H9 (cell line): ENCODE results near the gene RRP15. TPM values are rescaled to one million over a fixed set of nuclear protein-coding genes. Genes with fewer than 3 reads are reported as not detected.

Experiments used
- DNase-seq: peaks from one replicate; pipeline ENCODE4 v3.0.0-alpha.2; 2017
- H2AFZ ChIP-seq: one replicate; pipeline ENCODE4 v1.6.1; 2013; ENCODE audit warnings: mild to moderate bottlenecking, low read length, control low read depth, moderate library complexity
- H2AK5ac ChIP-seq: 2 replicates; pipeline ENCODE4 v1.6.1; 2013; ENCODE audit warnings: low read length, control low read depth, mixed read lengths; ENCODE audit not compliant: insufficient read length
- H2BK120ac ChIP-seq: one replicate; pipeline ENCODE4 v1.6.1; 2013; ENCODE audit warnings: low read depth, mild to moderate bottlenecking, low read length, control low read depth, inconsistent platforms; ENCODE audit not compliant: poor library complexity, severe bottlenecking
- H2BK12ac ChIP-seq: 2 replicates; pipeline ENCODE4 v1.6.1; 2013; ENCODE audit warnings: low read length, control low read depth, mixed read lengths, low read depth; ENCODE audit not compliant: insufficient read length
- H2BK15ac ChIP-seq: 2 replicates; pipeline ENCODE4 v1.6.1; 2013; ENCODE audit warnings: low read depth, low read length, control low read depth
- H2BK20ac ChIP-seq: one replicate; pipeline ENCODE4 v1.6.1; 2013; ENCODE audit warnings: low read depth, mild to moderate bottlenecking, low read length, control low read depth, inconsistent platforms; ENCODE audit not compliant: poor library complexity, severe bottlenecking
- H2BK5ac ChIP-seq: 2 replicates; pipeline ENCODE4 v1.6.1; 2013; ENCODE audit warnings: low read length, control low read depth, mixed read lengths; ENCODE audit not compliant: insufficient read length
- H3K14ac ChIP-seq: 2 replicates; pipeline ENCODE4 v1.6.1; 2013; ENCODE audit warnings: low read length, control low read depth; ENCODE audit not compliant: insufficient read depth
- H3K18ac ChIP-seq: 2 replicates; pipeline ENCODE4 v1.6.1; 2013; ENCODE audit warnings: low read depth, mild to moderate bottlenecking, mixed read lengths, low read length, control low read depth; ENCODE audit not compliant: insufficient read length
- H3K23ac ChIP-seq: 2 replicates; pipeline ENCODE4 v1.6.1; 2013; ENCODE audit warnings: low read length, control low read depth, mixed read lengths, low read depth; ENCODE audit not compliant: insufficient read length
- H3K23me2 ChIP-seq: 2 replicates; pipeline ENCODE4 v1.6.1; 2013; ENCODE audit warnings: low read depth, mild to moderate bottlenecking, mixed read lengths, low read length, control low read depth; ENCODE audit not compliant: insufficient read length, poor library complexity, severe bottlenecking
- H3K27ac ChIP-seq: 2 replicates; pipeline ENCODE4 v1.5.1; 2013; ENCODE audit warnings: low read length, control low read depth, mixed read lengths, low read depth; ENCODE audit not compliant: insufficient read length
- H3K27me3 ChIP-seq: 2 replicates; pipeline ENCODE4 v1.6.1; 2013; ENCODE audit warnings: low read length, control low read depth, inconsistent platforms; ENCODE audit not compliant: insufficient read depth
- H3K4ac ChIP-seq: 2 replicates; pipeline ENCODE4 v1.6.1; 2013; ENCODE audit warnings: low read depth, mild to moderate bottlenecking, control low read depth, inconsistent platforms, low read length, moderate library complexity
- H3K4me1 ChIP-seq: 2 replicates; pipeline ENCODE4 v1.6.1; 2013; ENCODE audit warnings: low read length, control low read depth, inconsistent platforms; ENCODE audit not compliant: insufficient read depth
- H3K4me2 ChIP-seq: 2 replicates; pipeline ENCODE4 v1.6.1; 2013; ENCODE audit warnings: low read length, control low read depth, mixed read lengths; ENCODE audit not compliant: insufficient read length, insufficient read depth
- H3K56ac ChIP-seq: 2 replicates; pipeline ENCODE4 v1.6.1; 2013; ENCODE audit warnings: low read depth, mild to moderate bottlenecking, mixed read lengths, low read length, control low read depth; ENCODE audit not compliant: insufficient read length
- H3K79me1 ChIP-seq: 2 replicates; pipeline ENCODE4 v1.6.1; 2013; ENCODE audit warnings: low read depth, mild to moderate bottlenecking, moderate library complexity, low read length, control low read depth, inconsistent platforms; ENCODE audit not compliant: insufficient read depth, poor library complexity, severe bottlenecking
- H3K79me2 ChIP-seq: 2 replicates; pipeline ENCODE4 v1.6.1; 2013; ENCODE audit warnings: low read length, control low read depth, inconsistent platforms; ENCODE audit not compliant: insufficient read depth
- H3K9ac ChIP-seq: 2 replicates; pipeline ENCODE4 v1.6.1; 2013; ENCODE audit warnings: low read length, control low read depth, mixed read lengths; ENCODE audit not compliant: insufficient read length; ENCODE audit errors: extremely low read depth
- H3K9me3 ChIP-seq: one replicate; pipeline ENCODE4 v1.6.1; 2013; ENCODE audit warnings: low read depth, low read length, inconsistent platforms; ENCODE audit not compliant: control insufficient read depth
- H3T11ph ChIP-seq: one replicate; pipeline ENCODE4 v1.6.1; 2013; ENCODE audit warnings: mild to moderate bottlenecking, low read length, control low read depth, inconsistent platforms
- H4K20me1 ChIP-seq: one replicate; pipeline ENCODE4 v1.6.1; 2013; ENCODE audit not compliant: control insufficient read depth, insufficient read length, insufficient read depth
- H4K5ac ChIP-seq: 2 replicates; pipeline ENCODE4 v1.6.1; 2013; ENCODE audit warnings: low read depth, mild to moderate bottlenecking, mixed read lengths, low read length, control low read depth; ENCODE audit not compliant: insufficient read length
- H4K8ac ChIP-seq: replicated peaks from 2 replicates; pipeline ENCODE4 v1.6.1; 2013; ENCODE audit warnings: low read length, control low read depth, mixed read lengths, low read depth; ENCODE audit not compliant: insufficient read length
- H4K91ac ChIP-seq: 2 replicates; pipeline ENCODE4 v1.6.1; 2013; ENCODE audit warnings: low read depth, mild to moderate bottlenecking, moderate library complexity, mixed read lengths, low read length, control low read depth; ENCODE audit not compliant: insufficient read length
- H3K27ac Mint-ChIP-seq, 3 experiments: 2 replicates in 2 of 3; 3 replicates in 1 of 3; pipeline ENCODE4 v1.8.0; 2020 to 2021; ENCODE audit warnings: mixed read lengths in 3 of 3, mild to moderate bottlenecking in 1 of 3, moderate library complexity in 1 of 3
- H3K27me3 Mint-ChIP-seq: 2 replicates; pipeline ENCODE4 v1.8.0; 2021; ENCODE audit warnings: low read depth, mild to moderate bottlenecking, moderate library complexity, mixed read lengths
- H3K36me3 Mint-ChIP-seq, 3 experiments: 2 replicates in 2 of 3; 3 replicates in 1 of 3; pipeline ENCODE4 v1.8.0; 2020 to 2021; ENCODE audit warnings: low read depth in 3 of 3, mixed read lengths in 3 of 3; ENCODE audit not compliant: insufficient read depth in 1 of 3
- H3K4me1 Mint-ChIP-seq, 2 experiments: 2 replicates each; pipeline ENCODE4 v1.8.0; 2020; ENCODE audit warnings: mixed read lengths in 2 of 2
- H3K4me3 Mint-ChIP-seq, 2 experiments: 2 replicates in 1 of 2; 3 replicates in 1 of 2; pipeline ENCODE4 v1.8.0; 2020 to 2021; ENCODE audit warnings: mild to moderate bottlenecking in 2 of 2, mixed read lengths in 2 of 2, moderate library complexity in 1 of 2
- H3K9me3 Mint-ChIP-seq, 2 experiments: 2 replicates in 1 of 2; 3 replicates in 1 of 2; pipeline ENCODE4 v1.8.0; 2020; ENCODE audit warnings: mild to moderate bottlenecking in 2 of 2, mixed read lengths in 2 of 2, moderate library complexity in 1 of 2
- WGBS: extraction: QIAGEN DNeasy Blood & Tissue Kit; methylation state at CpG from one replicate; pipeline ENCODE4 v1.1.7; 2013; ENCODE audit warnings: missing lambda C conversion rate, low lambda C conversion rate, mixed read lengths; ENCODE audit not compliant: insufficient read length; ENCODE audit errors: extremely low coverage; 5-methylcytosine and 5-hydroxymethylcytosine counted together
- total RNA-seq: library from RNA; stranded (reverse); gene quantifications from 2 replicates; pipeline ENCODE4 v1.2.1, GENCODE V29; 2021
- TF ChIP-seq, protein P1 (sequence below): fragments of 200-600 bp; sonication (generic); conservative IDR thresholded peaks from 3 replicates; pipeline ENCODE4 v1.8.0; 2021; ENCODE audit warnings: antibody characterized with exemption, mild to moderate bottlenecking

Gene RRP15
- total RNA-seq, 1 experiment from 2014 or later = 48.7 TPM

DNA sequence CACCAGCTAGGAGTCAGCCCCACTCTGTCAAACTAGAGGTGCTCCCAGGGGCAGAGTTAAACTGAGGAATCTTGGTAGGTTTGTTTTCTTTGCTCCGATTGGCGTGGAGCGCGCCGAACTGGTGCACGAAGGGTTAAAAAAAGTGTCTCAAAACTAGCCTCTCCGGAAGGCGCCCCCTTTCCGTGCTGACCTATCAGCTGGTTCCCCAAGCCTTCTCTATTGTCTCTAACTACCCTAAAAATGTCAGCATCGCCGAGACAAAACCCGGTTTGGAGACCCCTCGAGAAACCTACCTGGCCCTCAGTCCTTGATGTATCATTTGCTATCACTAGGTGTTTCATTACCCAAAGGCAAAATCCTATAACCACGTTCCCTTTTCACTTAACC lies 62.2 kb downstream of the RRP15 start:
- no peak overlapping the region for H2BK20ac ChIP-seq
- TF ChIP-seq, protein P1, sequence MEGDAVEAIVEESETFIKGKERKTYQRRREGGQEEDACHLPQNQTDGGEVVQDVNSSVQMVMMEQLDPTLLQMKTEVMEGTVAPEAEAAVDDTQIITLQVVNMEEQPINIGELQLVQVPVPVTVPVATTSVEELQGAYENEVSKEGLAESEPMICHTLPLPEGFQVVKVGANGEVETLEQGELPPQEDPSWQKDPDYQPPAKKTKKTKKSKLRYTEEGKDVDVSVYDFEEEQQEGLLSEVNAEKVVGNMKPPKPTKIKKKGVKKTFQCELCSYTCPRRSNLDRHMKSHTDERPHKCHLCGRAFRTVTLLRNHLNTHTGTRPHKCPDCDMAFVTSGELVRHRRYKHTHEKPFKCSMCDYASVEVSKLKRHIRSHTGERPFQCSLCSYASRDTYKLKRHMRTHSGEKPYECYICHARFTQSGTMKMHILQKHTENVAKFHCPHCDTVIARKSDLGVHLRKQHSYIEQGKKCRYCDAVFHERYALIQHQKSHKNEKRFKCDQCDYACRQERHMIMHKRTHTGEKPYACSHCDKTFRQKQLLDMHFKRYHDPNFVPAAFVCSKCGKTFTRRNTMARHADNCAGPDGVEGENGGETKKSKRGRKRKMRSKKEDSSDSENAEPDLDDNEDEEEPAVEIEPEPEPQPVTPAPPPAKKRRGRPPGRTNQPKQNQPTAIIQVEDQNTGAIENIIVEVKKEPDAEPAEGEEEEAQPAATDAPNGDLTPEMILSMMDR = no peak
- no peak overlapping the region for H3T11ph ChIP-seq
- no peak overlapping the region for H4K8ac ChIP-seq
- peaks cover 20% of the 10 kb centered on the region for H3K23me2 ChIP-seq
- H4K91ac ChIP-seq = no peak overlapping the region
- no peak overlapping the region for H2AK5ac ChIP-seq
- Mint-ChIP-seq H3K27ac (peak overlapping the region in 1 of 3 experiments; percentile 81; a peak in 2 of 7 replicates), H3K4me1 (peaks cover 25 to 31% of the 10 kb centered on the region in 2 experiments), H3K9me3 (no peaks in the 10 kb centered on the region), H3K4me3 (no peak overlapping the region), H3K27me3 (peaks cover 2% of the 10 kb centered on the region; the same call in 1 of the 2 replicates), H3K36me3 (peaks cover 0 to 1% (median 0%) of the 10 kb centered on the region in 3 experiments; a peak in 1 of 7 replicates)
- no peaks in the 10 kb centered on the region for H3K9me3 ChIP-seq
- no peak overlapping the region for H3K9ac ChIP-seq
- DNase-seq = peak; percentile 56
- H3K4ac ChIP-seq = no peak overlapping the region
- no peaks in the 10 kb centered on the region for H3K79me1 ChIP-seq
- no peak overlapping the region for H4K5ac ChIP-seq
- no peaks in the 10 kb centered on the region for H4K20me1 ChIP-seq
- no peak overlapping the region for H3K56ac ChIP-seq
- H2BK12ac ChIP-seq = no peak overlapping the region
- H3K18ac ChIP-seq = no peak overlapping the region
- H3K27me3 ChIP-seq = no peaks in the 10 kb centered on the region; the same call in 1 of the 2 replicates
- H3K23ac ChIP-seq = no peak overlapping the region
- no peak overlapping the region for H3K27ac ChIP-seq
- H2AFZ ChIP-seq = peak overlapping the region; percentile 24
- H3K4me2 ChIP-seq = peak overlapping the region; percentile 84
- WGBS = no CpG with 5 or more reads among the region's 14 CpGs
- H2BK15ac ChIP-seq = no peak overlapping the region
- no peak overlapping the region for H2BK120ac ChIP-seq
- no peaks in the 10 kb centered on the region for H3K79me2 ChIP-seq
- no peak overlapping the region for H3K14ac ChIP-seq
- no peaks in the 10 kb centered on the region for H3K4me1 ChIP-seq
- H2BK5ac ChIP-seq = no peak overlapping the region
